ENCODE data around the gene ATP2A3.

The ATP2A3 gene

GRCh38 chr17:3978421-3979289 is 14.4 kb upstream of the ATP2A3 start:
- no peak for TF ChIP-seq CTCF (conservative IDR thresholded peaks at IDR 0.05; ENCODE audit: low read length)
- no peak overlapping the region for H3K4me3 ChIP-seq (ENCODE audit: low read length)
- no peak for DNase-seq (ENCODE audit: low read depth)

- no peak for TF ChIP-seq CTCF (conservative IDR thresholded peaks at IDR 0.05; ENCODE audit: low read length)
- H3K4me3 ChIP-seq (ENCODE audit: low read length): no peak overlapping the region
- no peak for DNase-seq (ENCODE audit: low read depth)
Observed at GRCh38 chr17:3977387-3977786, 13.2 kb upstream of the ATP2A3 start.

GRCh38 chr17:3976675-3977171 is 12.5 kb upstream of the ATP2A3 start:
- DNase-seq (ENCODE audit: low read depth): no peak
- TF ChIP-seq CTCF (conservative IDR thresholded peaks at IDR 0.05; ENCODE audit: low read length): no peak
- H3K4me3 ChIP-seq (ENCODE audit: low read length): no peak overlapping the region

- no peak overlapping the region for H3K4me3 ChIP-seq (ENCODE audit: low read length)
- TF ChIP-seq CTCF (conservative IDR thresholded peaks at IDR 0.05; ENCODE audit: low read length): no peak
- DNase-seq (ENCODE audit: low read depth): no peak
Observed at GRCh38 chr17:3974980-3975379, 10.7 kb upstream of the ATP2A3 start.

GRCh38 chr17:3974138-3974687 is 10.0 kb upstream of the ATP2A3 start:
- DNase-seq (ENCODE audit: low read depth): no peak
- no peak overlapping the region for H3K4me3 ChIP-seq (ENCODE audit: low read length)
- no peak for TF ChIP-seq CTCF (conservative IDR thresholded peaks at IDR 0.05; ENCODE audit: low read length)

- no peak for TF ChIP-seq CTCF (conservative IDR thresholded peaks at IDR 0.05; ENCODE audit: low read length)
- no peak overlapping the region for H3K4me3 ChIP-seq (ENCODE audit: low read length)
- no peak for DNase-seq (ENCODE audit: low read depth)
Observed at GRCh38 chr17:3973495-3974137, 9.4 kb upstream of the ATP2A3 start.
